Activated CD4-positive, CD25-positive, alpha-beta regulatory T cell treated with anti-CD3 and anti-CD28 coated beads, Interleukin-2, amount 50 U/mL, for 16 hours (primary cell): ENCODE measurements around the gene PHACTR1.
A peak's percentile ranks its signal among the peaks of the same experiment; 100 is the strongest.

ENCODE experiments used
- DNase-seq: peaks from one replicate; pipeline ENCODE4 v3.0.0-alpha.2; 2020; ENCODE audit warnings: low read depth, low spot score

PHACTR1 gene

DNA sequence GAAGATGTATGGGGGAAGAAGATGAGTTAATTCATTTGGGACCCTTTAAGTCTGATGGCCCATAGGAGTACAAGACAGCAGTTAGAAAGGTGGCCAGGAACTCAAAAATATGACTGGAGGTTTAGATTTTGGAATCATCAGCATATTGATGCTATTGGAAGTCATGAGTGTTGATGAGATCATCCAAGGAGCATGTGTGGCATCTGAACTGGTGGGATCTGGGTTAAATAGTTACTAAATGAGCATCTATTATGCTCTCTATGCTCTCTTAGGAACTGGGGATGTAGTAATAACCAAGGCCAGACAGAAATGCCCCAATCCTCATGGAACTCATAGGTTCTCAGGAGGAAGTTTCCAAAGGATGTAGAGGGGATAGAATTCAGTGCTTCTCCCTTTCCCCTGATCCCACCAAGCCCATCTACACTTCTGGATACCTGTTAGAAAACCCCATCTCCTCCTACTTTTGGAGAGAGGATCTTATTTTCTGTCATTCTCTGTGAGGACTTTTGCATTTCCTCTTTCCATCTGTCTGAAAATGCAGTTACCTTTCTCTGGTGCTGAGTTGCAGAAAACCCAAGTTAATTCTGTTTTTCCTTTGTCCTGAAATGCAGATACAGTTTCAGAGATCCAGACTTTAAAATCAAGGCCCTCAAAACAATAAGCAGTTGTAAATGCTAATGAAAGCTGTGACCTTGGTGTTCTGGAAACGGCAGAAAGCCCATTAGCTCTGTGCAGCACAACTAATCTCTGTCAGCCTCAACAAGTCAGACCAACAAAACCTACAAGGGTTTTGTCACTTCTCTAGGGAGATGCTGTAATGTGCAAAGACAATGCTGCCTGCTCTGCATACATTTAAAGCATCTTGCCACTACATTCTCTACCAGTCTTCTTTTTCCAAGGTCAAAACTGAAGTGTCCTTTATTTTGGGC lies 546.0 kb downstream of the PHACTR1 start:
- no peak for DNase-seq

DNA sequence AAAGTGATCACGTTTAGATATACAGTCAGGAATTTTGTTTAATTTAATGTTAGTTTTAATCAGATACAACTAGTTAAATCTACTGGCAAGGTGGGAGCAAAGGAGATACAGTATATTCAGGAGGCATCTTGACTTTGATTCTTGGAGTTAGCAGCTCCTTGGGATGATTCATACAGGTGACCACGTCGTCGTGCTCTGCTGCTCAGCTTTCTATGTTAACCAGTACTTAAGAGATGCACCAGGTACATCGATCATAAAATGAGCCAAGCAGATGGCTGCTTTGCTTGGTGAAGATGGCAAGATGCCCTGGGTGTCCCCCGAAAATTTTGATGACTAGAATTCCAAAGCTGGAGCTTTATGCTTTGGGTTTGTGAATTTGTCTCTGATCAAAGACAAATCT lies 547.1 kb downstream of the PHACTR1 start:
- no peak for DNase-seq

DNA sequence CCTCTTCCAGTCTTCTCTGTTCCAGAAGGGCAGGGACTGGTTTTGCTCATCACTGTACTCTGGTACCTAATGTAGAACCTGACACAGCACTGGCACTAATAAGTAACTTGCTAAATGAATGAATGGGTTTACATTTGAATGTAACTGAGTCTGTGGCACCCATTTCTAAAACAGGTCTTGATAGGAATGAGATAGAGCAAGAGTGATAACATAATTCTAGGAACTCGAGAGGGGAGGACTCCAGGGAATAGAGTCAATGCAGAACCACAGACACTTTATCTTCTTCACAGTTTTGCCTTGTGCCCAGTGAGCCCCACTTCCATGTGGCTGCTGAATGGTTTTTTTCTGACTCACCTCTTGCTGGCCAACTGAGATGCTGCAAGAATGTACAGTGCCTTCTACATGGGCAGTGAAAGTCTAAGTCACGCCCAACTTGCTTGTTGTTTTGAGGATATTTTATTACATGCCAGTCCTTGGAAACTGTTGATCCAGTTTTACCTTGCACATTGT lies 550.6 kb downstream of the PHACTR1 start:
- no peak for DNase-seq

DNA sequence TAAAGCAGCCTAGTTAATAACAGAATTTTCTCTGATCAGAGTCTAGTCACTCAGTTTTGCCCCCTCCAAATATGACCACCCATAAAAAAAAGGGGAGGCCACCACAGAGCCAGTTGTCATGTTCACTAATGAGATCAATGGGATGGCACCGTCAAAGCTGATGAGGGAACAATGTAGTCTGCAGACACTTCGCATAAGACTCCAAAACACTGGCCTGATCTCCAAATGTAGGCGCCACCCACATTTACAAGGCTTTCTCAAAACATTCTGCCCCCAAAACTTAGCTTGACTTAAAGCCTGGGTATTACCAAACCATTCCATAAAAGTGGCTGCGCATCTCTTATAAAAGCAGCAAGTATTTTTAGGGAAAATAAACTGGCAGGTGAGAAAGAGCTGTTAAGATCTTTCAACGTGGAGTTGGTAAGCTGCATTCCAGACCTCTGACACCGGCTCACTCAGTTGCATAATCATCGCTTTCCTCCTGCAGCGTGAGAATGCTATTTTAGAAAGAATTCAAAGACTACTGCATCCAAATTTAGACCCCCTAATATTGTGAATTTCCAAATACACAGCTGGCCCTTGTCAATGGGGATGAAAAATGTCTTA lies 552.4 kb downstream of the PHACTR1 start:
- no peak for DNase-seq

DNA sequence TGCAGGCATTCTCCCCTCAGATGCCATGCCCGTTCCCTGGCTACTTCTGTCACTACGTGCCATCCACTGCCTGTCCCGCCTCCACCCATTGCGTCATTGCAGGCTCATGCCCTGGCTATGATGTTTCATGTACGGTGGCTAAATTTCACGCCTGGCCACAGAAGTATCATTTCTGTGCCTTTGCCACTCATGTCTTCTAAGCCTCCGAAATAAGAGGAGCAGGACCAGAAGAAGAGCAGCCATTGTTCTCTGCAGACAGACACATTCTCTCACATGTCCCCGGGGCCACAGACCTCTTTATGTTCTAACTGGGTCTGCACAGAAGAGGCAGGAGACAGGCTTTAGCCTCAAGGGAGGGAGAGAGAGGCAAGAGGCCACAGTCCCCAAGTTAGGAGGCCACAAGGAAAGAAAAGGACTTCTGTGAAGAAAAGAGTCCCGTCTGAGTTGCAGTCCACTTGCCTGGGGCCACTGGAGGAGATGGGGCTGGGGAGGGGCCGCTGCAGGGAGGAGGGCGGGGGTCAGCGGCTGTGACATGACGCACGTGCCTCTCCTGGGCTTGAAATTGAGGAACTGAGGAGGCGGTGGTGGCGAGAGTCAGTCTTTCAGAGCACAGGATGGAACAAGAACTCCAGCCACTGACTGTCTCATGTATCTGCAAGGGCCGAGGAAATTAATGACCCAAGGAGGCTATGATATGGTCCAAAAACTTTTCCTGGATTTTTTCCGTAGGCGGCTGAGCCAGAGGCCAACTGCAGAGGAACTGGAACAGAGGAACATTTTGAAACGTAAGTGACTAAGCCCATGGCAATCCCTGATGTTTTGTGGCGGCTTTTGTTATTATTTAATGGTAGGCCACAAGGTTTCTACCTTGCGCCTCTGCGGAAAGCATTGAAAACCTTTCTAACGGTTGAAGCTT lies 555.8 kb downstream of the PHACTR1 start:
- no peak for DNase-seq

DNA sequence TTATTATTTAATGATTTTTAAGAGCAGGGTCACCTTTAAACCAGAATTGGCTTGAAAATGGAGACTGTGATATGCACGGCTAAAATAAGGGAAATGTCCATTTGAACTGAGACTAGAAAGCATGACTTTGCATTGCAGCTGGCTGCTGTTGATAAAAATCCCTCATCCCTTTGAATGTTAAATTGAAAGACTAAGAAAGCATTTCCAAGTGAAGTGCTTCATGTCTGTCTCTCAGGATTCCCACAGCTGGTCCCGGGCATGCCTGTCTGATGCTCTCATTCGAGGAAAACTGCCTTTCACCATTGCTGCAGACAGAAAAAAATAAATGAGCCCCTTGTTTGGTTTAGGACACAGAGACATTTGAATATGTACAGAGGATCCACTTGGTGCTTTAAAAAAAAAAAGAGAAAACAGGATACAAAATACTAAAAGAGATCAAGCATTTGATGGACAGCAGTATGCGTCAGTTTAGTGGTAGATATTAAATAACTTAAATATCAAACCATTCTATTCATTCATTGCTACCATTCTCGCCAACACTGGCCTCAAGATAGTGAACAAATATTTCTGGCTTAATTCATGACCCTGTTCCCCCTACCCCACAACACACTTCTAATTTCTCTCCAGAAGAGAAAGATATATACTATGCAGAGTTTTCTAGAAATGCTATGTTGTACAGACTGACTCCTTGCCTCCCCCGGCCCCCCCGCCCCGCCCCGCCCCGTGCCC lies 556.8 kb downstream of the PHACTR1 start:
- no peak for DNase-seq

DNA sequence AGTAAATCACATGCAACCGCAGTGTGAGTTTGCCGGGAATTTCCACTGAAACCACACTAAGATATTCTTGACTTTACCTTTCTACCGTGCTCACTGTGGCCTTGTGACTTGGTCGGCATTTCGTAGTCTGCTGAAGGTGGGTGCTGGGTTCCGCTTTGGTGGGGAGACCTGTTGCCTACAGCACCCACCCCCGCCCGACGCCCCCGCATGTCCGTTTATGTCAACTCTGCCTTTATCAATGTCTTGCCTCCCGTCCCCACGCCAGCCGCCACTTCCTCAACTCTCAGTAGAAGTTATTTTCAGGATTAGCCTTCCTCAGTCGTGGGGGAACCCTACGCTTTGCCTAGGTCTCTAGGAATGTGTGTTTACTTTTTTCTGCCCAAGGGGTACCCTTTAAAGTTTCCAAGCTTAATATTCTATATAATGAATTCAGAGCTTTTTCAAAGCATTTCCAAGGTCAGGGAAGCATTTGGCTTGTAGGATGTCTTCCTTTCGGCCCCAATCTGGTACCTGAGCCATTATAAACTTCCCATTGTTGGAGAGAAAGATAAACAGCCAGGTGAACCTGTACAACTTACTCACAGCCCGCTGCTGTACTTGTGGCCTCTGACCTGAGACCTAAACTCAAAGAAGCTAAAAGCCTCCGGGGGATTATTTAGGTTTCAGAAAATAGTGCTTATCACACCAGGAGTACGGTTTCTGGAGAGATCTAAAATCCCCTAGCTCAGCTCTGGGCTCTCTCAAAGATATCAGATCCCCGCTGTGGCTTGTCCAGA lies 557.6 kb downstream of the PHACTR1 start:
- DNase-seq, result peak; percentile 26

DNA sequence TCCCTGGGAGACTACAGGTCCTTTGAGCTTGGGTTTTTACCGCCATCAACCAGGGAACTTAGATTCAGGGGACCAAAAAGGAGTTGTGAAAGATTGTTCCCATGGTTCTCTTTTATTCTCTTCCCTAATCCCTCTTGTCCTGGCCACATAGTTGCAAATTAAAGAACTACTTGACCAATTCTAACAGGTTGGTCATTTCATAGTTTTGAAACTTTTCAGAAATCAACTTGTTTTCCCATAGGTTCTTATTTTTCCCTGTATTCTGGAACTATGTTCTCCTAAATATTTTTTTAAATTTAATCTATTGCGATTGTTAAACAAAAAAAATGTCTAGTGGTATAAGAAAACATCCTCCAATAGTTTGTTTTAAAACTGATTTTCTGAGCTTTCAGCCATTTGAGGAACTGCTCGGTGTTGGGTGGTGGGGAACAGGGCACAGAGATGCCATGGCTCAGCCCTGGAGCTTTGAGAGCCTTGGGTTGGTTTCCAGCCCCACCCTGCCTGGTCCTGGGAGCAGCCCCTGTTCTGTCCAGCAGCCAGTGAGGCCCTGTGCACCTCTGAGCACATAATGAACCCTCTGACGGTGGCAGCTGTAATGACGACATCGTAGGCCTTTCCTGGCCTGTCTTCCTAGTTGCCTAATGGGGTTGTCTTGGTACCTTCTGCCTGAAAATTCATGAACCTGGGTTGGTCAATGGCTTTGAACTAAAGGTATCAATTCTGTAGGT lies 558.3 kb downstream of the PHACTR1 start:
- DNase-seq, result no peak

DNA sequence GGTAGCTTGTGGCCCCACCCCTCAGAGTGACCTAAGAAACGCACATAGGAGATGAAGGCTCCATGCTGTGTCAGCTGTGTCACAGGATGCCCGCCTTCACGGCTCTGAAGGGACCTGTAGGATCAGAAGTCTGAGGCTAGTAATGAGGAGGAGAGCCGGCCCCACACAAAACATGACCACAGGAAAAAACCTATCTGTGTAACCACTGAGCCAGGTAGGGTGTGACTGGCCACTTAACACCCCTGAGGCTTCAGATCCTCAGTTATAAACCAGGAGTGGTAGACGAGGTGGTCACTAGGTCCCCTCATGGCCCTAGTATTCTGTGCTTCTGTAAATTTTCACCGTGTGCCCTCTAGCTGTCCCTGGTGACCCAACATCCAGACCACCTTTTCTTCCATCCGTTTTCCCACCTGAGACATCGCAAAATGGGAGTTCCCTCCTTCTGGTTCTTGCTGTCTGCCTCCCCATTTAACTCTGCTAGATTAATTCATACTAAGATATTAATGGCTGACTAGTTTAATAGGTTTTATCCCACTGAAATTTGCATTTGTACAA lies 558.9 kb downstream of the PHACTR1 start:
- no peak for DNase-seq

DNA sequence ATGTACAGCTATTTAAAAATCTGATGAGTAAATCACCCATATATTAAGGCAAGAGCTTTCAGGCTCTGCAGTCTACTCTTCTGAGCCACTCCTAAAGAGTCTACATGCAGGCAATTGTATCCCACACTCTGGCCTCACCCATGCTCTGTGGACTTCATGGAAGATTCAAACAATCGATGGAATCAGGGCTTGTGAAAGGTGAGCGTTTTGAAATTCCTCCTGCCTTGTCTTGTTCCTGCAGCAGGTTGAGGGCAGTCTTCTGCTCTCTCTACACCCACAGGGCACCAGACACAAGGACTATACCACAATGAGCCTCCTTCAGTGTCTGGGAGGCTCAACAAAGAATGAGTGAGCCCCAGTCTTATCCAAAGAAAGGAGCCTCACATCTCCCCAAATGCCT lies 560.7 kb downstream of the PHACTR1 start:
- no peak for DNase-seq

DNA sequence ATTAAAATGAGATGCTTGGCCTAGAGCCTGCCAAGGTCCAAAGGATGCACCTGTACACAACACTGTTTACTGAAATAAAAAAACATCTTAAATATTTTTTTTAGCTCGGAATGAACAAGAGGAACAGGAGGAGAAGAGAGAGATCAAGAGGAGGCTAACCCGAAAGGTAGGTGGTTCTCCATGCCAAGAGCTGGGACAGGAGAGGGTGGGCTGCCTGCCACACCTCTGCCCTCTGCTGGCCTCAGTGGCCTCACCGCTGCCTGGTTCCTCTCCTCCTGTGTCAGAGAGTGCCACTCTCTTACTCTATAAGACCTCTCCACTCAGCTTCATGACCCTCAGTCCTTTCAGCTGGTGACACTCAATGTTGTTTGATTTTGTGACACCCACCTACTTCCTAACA lies 561.6 kb downstream of the PHACTR1 start:
- DNase-seq, result no peak

DNA sequence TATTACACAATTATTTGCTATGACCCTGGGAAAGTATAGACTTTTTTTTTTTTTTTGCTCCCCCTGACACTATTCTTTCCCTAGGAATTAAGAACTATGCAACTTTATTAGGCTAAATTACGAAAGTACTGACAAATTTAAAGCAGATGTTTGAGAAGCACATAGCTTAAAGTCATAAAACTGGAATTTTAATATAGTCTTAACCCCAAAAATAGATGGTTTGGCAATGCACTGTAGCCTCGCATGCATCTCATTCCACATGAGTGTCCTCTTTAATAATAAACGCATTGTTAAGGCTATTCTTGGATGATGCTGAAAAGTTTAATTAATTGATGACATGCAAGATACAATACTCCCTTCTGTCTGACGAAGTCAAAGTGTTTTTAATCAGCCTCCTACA lies 562.4 kb downstream of the PHACTR1 start:
- no peak for DNase-seq

DNA sequence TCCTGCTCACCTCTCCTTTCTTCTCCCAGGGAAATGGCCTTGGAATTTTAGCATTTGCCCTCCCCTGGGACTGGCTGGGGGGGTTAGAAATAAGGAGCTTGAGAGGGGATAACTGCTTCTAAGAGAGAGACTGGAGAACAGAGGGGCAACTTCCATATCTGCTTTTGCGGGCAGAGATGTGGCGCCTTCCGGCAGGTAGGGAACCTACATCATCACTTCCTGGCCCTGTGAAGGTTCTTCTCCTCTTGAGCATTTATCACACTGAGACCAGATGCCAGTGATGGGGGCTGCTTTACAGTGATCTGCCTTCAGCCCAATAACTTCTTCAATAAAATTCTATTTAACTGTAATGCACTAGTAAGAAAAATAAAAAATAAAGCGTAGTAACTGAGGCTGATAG lies 563.7 kb downstream of the PHACTR1 start:
- no peak for DNase-seq

DNA sequence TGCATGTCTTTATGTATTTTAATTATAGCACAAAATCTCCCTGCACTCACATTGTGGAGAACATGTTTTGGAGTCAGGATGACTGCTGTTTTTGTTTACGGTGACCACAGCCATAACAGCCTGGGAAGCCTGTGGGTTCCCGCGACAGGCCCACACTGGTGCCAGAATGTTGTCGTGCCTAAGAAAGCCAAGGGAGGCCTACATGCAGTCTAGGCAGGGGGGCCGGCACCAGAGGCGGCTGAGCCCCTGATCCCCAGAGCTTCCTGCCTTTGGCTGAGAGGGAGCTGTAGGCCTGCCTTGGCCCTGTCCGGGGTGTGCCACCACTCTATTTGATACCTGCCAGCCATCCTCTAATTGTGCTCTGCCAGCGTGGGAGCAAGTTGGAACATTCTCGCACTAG lies 565.1 kb downstream of the PHACTR1 start:
- no peak for DNase-seq

DNA sequence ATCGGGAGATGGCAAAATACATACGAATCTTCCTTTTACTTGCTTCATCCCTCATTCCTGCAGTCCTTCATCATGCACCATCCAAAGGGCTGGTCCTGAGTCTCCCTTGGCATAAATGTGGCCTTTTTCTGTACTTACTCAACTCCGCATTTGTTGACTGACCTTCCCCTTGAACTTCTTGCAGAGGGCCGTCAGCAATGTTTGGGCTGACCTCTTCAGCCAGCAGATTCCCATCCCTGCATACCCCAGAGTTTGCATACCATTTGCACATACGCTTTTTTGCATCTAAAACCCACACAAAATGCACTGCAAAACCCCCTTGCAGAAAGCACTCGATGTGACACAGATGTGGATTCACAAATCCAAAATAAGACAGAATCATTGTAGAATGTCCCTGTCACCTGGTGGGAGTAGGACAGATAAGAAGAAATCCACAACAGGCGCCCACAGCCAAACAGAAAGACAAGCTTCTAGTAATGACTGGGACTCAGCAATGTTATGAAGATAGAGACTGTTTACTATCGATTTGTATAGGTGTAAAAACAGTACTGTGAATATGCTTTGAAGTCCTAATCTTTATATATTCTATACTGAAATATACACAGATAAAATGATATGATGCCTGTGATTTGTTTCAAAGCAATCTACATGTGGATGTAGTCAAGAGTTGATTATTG lies 566.0 kb downstream of the PHACTR1 start:
- DNase-seq, result no peak

DNA sequence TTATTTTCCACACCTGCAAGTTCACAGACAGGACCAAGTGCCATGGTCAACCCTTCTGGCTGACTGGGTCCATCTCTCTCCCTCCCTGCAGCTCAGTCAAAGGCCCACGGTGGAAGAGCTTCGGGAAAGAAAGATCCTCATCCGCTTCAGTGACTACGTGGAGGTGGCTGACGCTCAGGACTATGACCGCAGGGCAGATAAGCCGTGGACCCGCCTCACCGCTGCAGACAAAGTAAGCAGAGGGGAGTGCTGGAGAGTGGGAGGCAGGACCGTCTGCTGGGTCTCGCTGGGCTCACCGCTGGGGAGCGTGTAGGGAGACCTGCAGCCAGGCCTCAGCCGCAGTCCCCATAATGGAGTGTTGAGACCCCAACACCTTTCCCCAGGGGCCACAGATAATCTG lies 566.8 kb downstream of the PHACTR1 start:
- DNase-seq, result no peak

DNA sequence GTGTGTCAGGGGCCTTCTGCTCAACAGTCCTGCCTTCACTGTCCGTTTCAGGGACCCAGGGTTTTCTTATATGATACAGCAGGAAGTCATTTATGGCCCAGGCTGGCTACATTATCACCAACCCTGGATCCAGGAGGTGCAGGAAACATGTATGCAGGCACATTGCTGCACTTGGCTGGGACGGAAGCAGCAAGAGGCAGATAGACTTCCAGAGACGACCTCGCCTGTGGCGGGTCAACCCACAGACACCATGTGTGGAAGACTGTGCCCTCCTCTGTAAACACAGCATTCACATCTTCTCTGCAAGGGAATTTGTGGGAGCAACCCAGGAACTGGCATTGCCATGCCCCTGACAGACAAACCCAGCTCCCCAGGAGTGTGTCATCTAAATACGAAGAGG lies 568.1 kb downstream of the PHACTR1 start:
- DNase-seq, result no peak

DNA sequence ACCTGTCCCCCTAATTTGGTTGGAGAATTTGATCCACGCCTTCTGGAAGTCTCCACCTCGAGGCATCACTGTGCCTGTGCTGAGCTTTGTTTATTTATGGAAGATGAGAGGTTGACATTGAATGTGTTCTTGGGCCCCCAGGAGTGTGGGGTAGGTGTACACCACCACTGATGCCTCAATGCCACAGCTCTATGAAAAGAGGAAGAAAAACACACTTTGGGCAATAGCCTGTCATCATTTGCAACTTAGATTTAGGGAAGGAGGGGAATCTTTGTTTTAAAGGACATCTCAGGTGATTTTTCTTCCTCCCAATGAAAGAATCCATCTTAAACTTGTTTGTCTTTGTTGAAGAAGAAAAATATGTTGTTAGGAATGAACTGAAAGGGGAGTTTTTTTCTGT lies 569.1 kb downstream of the PHACTR1 start:
- no peak for DNase-seq

DNA sequence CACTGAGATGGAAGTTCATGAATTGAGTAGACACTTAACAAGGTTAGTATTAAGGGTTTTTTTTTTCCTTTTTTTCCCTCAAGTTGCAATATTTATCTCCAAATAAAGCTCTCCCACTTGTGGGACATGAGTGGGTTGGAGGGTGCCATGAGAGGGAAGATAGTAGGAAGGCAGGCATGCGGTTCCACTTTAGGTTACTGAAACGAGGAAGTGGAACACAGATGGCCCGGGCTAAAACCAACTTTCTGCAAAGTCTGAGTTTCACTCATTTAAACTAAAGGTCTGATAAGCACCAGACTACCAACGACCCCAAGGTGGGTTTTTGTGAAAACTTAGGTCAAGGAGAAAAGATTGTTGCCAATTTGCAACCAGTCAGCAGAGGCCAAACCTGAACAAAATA lies 569.6 kb downstream of the PHACTR1 start:
- no peak for DNase-seq
